DND-41 (cell line): Measurements from ENCODE around the gene WDR36.

Experiments
- ATAC-seq: fragments of 200-7000 bp; cut with Tn5 transposase; 3 replicates; pipeline ENCODE4 v1.9.1; 2021; ENCODE audit warnings: low read depth; ENCODE audit not compliant: insufficient read depth
- DNase-seq: peaks from one replicate; pipeline ENCODE4 v3.0.0-alpha.2; 2020
- H2AFZ ChIP-seq: 2 replicates; pipeline ENCODE4 v1.6.0; 2012; ENCODE audit warnings: low read depth, low read length
- H3K27ac ChIP-seq: 2 replicates; pipeline ENCODE4 v1.5.1; 2012; ENCODE audit warnings: low read length, inconsistent platforms
- H3K27me3 ChIP-seq: fragments of 200-600 bp; sonication (generic); 2 replicates; pipeline ENCODE4 v1.6.0; 2012; ENCODE audit warnings: low read length, mild to moderate bottlenecking, inconsistent platforms; ENCODE audit not compliant: insufficient read depth, poor library complexity
- H3K36me3 ChIP-seq: 2 replicates; pipeline ENCODE4 v1.5.1; 2012; ENCODE audit warnings: low read length, inconsistent platforms; ENCODE audit not compliant: insufficient read depth
- H3K4me1 ChIP-seq: 2 replicates; pipeline ENCODE4 v1.5.1; 2012; ENCODE audit warnings: mild to moderate bottlenecking, low read length; ENCODE audit not compliant: insufficient read depth
- H3K4me2 ChIP-seq: 2 replicates; pipeline ENCODE4 v1.6.0; 2012; ENCODE audit warnings: mild to moderate bottlenecking, moderate library complexity, low read length, inconsistent platforms; ENCODE audit not compliant: insufficient read depth
- H3K4me3 ChIP-seq, 2 experiments: fragments of 200-600 bp in 1 of 2; shearing (Covaris generic) in 1 of 2; 2 replicates each; pipeline ENCODE4 v1.5.1; 2012 to 2016; ENCODE audit warnings: inconsistent platforms in 2 of 2, low read length in 2 of 2, mild to moderate bottlenecking in 2 of 2, low read depth in 1 of 2, moderate library complexity in 1 of 2
- H3K79me2 ChIP-seq: 2 replicates; pipeline ENCODE4 v1.6.0; 2012; ENCODE audit warnings: low read length, inconsistent platforms; ENCODE audit not compliant: insufficient read depth
- H3K9ac ChIP-seq: 2 replicates; pipeline ENCODE4 v1.6.0; 2012; ENCODE audit warnings: low read depth, mild to moderate bottlenecking, inconsistent platforms, low read length, moderate library complexity
- H3K9me3 ChIP-seq: 2 replicates; pipeline ENCODE4 v1.5.1; 2012; ENCODE audit warnings: low read length, moderate library complexity, mild to moderate bottlenecking, inconsistent platforms; ENCODE audit not compliant: insufficient read depth, severe bottlenecking
- H4K20me1 ChIP-seq: 2 replicates; pipeline ENCODE4 v1.6.0; 2012; ENCODE audit warnings: low read length; ENCODE audit not compliant: insufficient read depth
- EZH2 ChIP-seq: IDR thresholded peaks from 3 replicates; pipeline ENCODE4 v1.6.1; 2012; ENCODE audit warnings: borderline replicate concordance, low read depth, mild to moderate bottlenecking, moderate library complexity, low read length, inconsistent platforms; ENCODE audit not compliant: severe bottlenecking
- TF ChIP-seq, protein P1 (sequence below): IDR thresholded peaks from 2 replicates; pipeline ENCODE4 v1.5.1; 2012; ENCODE audit warnings: borderline replicate concordance, low read length, moderate library complexity, mild to moderate bottlenecking; ENCODE audit not compliant: poor library complexity, severe bottlenecking; ENCODE audit errors: extremely low read depth

Gene WDR36

DNA sequence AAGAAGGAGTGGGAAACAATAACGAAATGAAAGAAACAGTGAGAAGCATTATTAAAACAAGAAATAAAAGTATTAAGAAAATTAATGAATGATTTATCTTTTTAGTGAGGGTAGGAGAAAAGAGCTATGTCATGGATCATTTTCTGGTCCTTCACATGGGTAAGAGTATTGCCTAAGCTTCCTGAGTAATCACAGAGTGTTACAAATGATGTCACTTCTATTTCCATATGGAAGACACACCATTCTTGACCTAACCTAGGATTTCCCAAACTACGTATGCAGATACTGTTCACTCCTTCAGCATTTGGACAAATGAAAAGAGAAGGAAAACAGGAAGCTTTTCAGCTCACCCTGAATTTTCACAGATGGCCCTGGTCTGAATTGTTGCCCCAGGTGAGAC, 23.9 kb upstream of the WDR36 start:
- H3K27ac ChIP-seq = no peak overlapping the region
- ATAC-seq (no peak), DNase-seq (no peak)
- H4K20me1 ChIP-seq = no peaks in the 10 kb centered on the region
- no peak overlapping the region for H3K4me2 ChIP-seq
- H3K9ac ChIP-seq = no peak overlapping the region
- H3K4me3 ChIP-seq = no peak overlapping the region
- no peaks in the 10 kb centered on the region for H3K79me2 ChIP-seq
- no peak overlapping the region for H2AFZ ChIP-seq
- H3K27me3 ChIP-seq = peaks cover 22% of the 10 kb centered on the region
- H3K9me3 ChIP-seq = no peaks in the 10 kb centered on the region
- TF ChIP-seq, protein P1, sequence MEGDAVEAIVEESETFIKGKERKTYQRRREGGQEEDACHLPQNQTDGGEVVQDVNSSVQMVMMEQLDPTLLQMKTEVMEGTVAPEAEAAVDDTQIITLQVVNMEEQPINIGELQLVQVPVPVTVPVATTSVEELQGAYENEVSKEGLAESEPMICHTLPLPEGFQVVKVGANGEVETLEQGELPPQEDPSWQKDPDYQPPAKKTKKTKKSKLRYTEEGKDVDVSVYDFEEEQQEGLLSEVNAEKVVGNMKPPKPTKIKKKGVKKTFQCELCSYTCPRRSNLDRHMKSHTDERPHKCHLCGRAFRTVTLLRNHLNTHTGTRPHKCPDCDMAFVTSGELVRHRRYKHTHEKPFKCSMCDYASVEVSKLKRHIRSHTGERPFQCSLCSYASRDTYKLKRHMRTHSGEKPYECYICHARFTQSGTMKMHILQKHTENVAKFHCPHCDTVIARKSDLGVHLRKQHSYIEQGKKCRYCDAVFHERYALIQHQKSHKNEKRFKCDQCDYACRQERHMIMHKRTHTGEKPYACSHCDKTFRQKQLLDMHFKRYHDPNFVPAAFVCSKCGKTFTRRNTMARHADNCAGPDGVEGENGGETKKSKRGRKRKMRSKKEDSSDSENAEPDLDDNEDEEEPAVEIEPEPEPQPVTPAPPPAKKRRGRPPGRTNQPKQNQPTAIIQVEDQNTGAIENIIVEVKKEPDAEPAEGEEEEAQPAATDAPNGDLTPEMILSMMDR = no peak
- no peak for TF ChIP-seq EZH2
- no peaks in the 10 kb centered on the region for H3K4me1 ChIP-seq
- H3K36me3 ChIP-seq = no peaks in the 10 kb centered on the region

DNA sequence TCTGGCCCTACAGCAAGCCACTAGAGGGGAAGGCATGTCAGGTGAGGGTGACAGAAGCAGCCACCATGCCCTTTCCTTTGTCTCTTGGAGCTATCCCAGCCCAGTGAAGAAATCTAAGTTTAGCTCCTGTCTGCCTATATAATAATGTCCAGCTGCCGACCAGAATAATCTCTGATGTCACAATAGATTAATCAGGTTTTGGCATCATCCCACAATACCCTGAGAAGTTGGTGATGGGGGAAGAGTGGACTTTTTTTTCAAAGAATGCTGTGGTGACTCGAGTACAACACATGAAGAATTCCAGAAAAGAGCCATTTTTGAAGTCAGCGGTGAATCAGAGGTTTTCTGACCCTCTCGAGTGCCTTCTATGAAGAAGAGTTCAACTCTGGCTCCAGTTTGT, 22.3 kb upstream of the WDR36 start:
- no peaks in the 10 kb centered on the region for H3K9me3 ChIP-seq
- no peak overlapping the region for H3K4me3 ChIP-seq
- no peaks in the 10 kb centered on the region for H4K20me1 ChIP-seq
- H3K79me2 ChIP-seq = no peaks in the 10 kb centered on the region
- ATAC-seq (no peak), DNase-seq (no peak)
- H3K9ac ChIP-seq = no peak overlapping the region
- no peaks in the 10 kb centered on the region for H3K4me1 ChIP-seq
- TF ChIP-seq EZH2 = no peak
- H2AFZ ChIP-seq = no peak overlapping the region
- no peaks in the 10 kb centered on the region for H3K36me3 ChIP-seq
- no peak overlapping the region for H3K27ac ChIP-seq
- peaks cover 22% of the 10 kb centered on the region for H3K27me3 ChIP-seq
- no peak overlapping the region for H3K4me2 ChIP-seq

DNA sequence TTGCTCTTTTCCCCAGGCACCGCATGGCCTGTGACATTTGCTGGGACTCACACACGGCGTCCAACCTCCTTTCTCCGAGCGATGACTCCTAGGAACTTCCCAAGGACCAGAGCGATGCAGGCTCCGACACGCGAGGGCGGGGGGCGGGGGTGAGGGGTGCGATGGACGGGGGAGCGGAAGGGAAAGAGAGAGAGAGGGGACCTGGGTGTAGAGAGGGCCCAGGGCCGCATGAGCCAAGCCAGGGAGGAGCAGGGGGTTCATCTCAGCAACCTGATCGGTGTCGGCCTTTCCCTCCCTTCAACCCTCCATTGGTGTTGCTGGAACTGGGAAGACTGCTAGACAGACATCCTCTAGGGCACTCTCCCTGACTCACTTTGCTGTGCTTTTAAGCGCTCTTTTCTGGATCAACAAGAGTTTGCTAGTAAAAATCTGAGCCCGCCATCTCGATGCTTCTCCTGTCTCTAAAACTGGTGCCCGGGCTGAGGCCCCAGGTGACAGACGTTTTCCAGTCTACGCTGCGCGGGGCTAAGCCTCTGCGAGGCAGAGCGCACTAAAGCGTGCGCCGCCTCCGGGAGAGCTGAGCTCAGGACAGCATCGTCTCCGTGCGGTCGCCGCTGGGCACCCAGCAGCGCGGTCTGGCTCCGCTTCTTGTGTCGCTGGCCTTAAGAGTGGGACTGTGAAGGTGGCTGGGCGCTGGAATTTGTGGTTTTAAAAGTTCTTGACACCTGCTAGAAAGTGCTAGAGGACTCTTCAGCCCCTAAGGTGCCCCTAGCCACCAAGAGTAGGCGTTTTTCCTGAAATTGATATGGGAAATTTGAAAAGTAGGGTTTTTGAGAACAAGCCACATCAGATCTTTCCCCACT, 21.6 kb upstream of the WDR36 start:
- Histone ChIP-seq H3K9ac (no peak overlapping the region), H3K9me3 (no peaks in the 10 kb centered on the region), H3K36me3 (no peaks in the 10 kb centered on the region), H4K20me1 (no peaks in the 10 kb centered on the region), H3K4me2 (no peak overlapping the region), H2AFZ (no peak overlapping the region), H3K4me3 (no peak overlapping the region), H3K4me1 (no peaks in the 10 kb centered on the region), H3K27ac (no peak overlapping the region), H3K79me2 (no peaks in the 10 kb centered on the region), H3K27me3 (peaks cover 22% of the 10 kb centered on the region)
- no peak for DNase-seq
- no peak for TF ChIP-seq EZH2
- TF ChIP-seq, protein P1 = no peak
- no peak for ATAC-seq

DNA sequence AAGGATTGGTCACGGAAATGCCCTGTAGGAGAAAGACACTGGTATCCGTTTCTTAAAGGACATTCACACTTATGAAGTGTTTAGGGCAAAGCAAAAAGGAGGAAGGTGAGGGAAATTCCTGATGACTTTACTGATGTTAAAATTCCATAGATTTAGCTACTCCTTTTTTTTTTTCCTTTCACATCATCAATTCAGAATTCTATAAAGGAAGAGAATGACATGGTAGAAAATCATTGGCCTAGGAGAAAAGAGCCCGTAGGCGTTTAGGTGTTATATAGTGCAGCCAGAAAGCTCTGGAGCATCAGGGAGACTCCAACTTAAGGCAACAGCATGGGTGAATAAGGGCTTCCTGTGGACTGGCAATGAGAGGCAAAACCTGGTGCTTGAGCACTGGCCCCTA, 20.7 kb upstream of the WDR36 start, which contains the start of gene TSLP:
TSS of gene TSLP (plus strand) at position 301 of the 400 bp plus-strand sequence. CDS start 178 bp downstream, outside the sequence.
- H3K4me1 ChIP-seq = no peaks in the 10 kb centered on the region
- H3K36me3 ChIP-seq = no peaks in the 10 kb centered on the region
- peaks cover 22% of the 10 kb centered on the region for H3K27me3 ChIP-seq
- TF ChIP-seq EZH2 = no peak
- TF ChIP-seq, protein P1 = no peak
- no peaks in the 10 kb centered on the region for H3K9me3 ChIP-seq
- no peak within 1 kb of the TSS for H3K4me3 ChIP-seq
- H3K79me2 ChIP-seq = no peaks in the 10 kb centered on the region
- DNase-seq (no peak), ATAC-seq (no peak)
- no peak within 1 kb of the TSS for H3K4me2 ChIP-seq
- H2AFZ ChIP-seq = no peak within 1 kb of the TSS
- no peak within 1 kb of the TSS for H3K27ac ChIP-seq
- no peaks in the 10 kb centered on the region for H4K20me1 ChIP-seq
- no peak within 1 kb of the TSS for H3K9ac ChIP-seq
